NOMO-1 treated with dmso at 0.1 percent for 144 hours (cell line): ENCODE measurements around the gene MOSMO.
A peak's percentile ranks its signal among the peaks of the same experiment; 100 is the strongest.

ENCODE experiments used
- DNase-seq: peaks from one replicate; lab custom pipeline; 2025; ENCODE audit not compliant: unreplicated experiment; lab: John Stamatoyannopoulos, UW

Gene MOSMO

DNA sequence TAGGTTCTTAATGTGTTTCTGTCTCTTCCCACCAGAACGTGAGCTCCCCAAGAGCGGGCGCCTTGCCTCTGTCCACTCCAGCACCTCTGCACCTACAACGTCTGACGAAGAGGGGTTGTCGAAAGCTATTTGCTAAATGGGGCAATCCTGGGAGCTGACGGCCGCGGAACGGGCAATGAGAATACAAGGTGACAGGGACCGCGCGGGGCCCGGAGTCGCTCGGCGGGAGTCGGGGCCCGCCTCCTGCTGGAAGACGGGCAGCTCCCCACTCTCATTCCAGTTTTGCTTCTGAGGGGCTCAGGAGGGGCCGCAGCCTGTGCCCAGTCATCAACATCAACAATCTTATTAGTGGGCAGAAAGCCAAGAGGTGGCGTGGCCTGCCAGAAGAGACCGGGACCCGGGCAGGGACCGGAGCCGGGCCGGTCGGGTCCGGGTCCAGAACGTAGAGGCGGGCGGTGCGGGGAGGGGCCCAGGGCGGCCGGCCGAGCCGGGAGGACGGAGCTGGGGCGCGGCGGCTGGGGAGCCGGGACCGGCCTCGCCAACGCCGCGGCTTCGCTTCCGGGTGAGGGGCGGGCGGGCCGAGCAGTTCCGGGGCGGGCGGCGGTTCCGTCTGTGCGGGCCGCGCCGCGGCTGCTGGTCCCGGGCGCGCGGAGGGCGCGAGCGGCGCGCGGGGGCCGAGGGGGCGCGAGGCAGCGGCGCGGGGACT is at the start of gene MOSMO:
Gene MOSMO, plus strand, starts transcription at position 603 of the 706 bp plus-strand sequence. CDS start 191 bp downstream, outside the sequence.
- DNase-seq, result peak; percentile 84

DNA sequence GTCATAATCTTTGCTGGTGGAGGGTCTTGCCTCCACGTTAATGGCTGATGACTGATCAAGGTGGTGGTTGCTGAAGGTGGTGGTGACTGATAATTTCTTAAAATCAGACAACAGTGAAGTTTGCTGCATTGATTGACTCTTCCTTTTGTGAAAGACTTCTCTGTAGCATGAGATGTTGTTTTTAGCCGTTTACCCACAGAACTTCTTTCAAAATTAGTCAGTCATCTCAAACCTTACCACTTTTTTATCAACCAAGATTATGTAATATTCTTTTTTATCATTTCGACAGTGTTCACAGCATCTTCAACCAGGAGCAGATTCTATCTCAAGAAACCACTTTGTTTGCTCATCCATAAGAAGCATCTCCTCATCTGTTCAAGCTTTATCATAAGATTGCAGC is 48.9 kb upstream of the MOSMO start:
- no peak for DNase-seq

DNA sequence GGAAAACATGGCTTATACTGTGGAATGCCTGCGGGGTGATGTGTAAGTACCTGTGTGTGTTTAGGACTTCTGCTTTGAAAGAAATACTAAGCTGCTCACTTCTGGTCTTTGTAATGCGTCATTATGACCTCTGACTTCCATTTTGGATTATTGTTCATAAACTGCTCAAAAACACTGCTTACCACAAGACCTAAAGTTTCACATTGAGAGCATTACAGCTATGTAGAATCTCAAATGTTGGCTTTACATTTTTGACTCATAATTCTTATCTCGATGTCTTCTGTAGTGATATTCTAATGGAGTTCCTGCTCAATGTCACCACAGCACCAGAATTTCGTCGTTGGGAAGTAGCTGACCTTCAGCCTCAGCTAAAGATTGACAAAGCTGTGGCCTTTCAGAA is 45.4 kb upstream of the MOSMO start:
- no peak for DNase-seq

DNA sequence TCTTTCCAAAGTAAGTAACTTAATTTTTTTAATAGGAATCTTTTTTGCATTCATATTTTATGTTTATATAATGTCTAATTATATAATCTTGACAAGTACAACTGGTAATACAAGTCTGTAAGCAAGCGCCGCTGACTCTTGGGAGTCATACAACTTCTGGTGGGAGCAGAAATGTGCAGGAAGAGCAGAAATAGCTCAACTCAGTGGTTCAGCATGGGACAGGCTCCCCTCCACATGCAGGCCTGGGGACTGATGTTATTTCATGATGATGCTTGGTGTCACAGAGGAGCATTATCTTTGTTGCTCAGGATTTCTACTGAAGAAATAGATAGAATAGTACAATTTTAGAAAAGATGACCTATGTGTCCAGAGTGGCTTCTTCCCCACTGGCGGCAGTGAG is 44.0 kb upstream of the MOSMO start:
- no peak for DNase-seq

DNA sequence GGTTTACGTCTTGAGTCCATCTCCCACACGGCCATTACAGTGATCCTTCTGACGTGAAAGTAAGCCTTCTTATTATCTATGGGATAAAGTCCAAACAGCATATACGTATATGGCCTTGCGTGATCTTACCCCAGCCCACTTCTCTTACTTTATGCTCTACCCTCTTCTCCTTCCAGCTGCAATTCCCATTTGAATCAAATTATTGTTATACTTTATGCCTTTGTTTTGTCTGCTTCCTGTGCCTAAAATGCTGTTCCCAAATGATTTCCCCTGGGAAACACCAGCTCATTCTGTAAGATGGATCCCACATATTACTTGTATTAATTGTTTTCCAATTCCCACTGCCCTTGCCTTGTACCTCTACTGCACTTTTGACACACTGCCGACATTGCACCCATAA is 43.6 kb upstream of the MOSMO start:
- DNase-seq, result no peak

DNA sequence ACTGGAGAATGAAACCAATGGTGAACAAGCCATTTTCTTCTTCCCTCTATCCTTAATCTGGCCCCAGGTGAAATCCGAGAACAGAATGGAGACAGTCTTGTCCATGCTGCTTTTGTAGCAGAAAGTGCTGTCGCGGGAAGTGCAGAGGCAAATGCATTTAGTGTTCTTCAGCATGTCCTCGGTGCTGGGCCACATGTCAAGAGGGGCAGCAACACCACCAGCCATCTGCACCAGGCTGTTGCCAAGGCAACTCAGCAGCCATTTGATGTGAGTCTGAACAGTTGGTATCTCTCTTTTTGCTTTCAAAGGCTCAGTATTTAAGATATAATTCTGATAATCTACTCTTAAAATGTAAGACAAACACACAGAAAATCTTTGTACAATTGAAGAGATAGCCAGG is 36.1 kb upstream of the MOSMO start:
- DNase-seq, result no peak

DNA sequence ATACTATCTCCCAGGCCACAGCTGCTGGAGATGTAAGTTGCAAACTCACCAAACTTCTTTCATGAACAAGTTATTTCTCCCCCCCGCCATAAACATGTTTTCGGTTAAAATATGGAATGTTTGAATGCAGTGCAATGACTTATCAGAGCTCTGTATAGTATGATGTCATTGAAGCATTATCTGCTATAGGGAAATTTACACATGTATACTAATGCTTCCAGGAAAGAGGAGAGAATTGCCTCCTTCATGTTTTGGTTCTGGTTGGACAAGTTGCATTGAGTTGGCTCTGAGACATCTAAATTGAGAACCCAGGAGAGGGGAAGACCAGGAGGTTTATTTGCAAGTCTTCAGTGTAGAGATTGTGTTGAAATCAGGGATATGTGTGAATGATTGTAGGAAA is 34.0 kb upstream of the MOSMO start:
- no peak for DNase-seq

DNA sequence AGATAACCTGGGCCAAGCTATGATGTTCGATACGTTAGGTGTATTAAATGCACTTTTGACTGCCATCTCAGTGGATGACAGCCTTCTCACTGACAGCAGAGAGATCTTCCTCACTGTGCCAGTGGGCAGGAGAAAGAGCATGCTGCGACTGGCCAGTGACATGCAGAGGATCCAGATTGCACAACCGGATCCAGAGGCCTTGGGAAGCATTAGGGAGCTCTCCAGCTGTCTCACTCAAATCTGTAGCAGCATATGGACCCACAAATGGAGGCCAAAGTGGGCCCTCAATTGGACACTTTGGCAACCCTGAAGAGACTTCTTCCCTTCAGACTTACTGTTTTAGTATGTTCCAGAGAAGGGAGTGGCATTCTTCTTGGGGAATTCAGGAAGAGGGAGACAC is 27.9 kb upstream of the MOSMO start:
- no peak for DNase-seq

DNA sequence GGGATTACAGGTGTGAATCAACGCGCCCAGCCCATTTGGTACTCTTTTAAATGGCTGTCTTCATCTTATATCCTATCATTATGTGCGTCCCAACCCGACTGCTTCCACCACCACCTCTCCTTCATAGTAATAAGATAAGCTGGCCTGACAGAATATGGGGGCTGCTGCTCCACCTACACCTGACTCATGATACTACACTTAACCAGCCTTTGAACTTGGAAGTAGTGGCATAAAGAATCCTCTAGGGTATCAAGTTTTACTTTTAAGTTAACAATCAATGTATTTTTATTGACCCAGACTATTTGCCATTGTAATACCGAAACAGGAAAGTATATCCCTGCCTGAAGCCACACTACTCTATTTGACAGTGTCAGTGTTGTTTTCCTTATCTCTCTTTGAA is 25.8 kb upstream of the MOSMO start:
- no peak for DNase-seq

DNA sequence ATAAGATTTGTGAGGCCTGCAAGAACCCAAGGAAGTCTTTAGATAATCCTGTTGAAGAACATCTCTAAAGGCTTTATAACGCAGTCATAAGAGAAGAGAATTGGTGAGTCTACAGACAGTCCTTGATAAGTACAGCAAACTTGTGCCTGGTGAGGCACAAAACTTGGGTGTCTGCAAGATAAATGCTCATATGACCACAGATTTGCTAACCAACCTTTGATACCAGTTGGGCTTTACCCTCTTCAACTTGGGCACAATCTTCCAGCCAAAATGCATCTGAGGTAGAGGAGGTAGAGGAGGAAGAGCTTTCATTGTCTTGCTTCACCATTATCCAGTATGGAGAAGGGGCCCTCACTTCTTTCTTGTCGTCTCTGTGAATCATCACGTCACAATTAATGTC is 23.8 kb upstream of the MOSMO start:
- DNase-seq, result no peak

DNA sequence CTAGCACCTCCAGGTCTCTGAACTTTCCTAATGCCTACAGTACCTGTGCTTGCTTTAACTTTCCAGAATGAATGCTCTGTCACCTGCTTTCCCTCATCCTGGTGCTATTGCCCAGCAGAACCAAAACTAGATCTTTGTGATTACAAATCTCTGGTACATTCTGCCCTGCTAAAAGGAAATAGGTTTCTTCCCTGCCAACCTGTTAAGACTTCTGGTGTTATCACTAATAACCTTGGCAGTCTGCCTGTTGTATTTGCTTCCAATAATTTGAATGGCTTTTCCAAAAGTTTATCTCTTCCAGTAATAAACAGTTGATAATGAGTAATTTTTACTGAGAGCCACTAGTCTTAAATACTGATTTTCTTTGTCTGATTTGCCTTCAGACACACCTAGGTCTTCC is 22.4 kb upstream of the MOSMO start:
- no peak for DNase-seq

DNA sequence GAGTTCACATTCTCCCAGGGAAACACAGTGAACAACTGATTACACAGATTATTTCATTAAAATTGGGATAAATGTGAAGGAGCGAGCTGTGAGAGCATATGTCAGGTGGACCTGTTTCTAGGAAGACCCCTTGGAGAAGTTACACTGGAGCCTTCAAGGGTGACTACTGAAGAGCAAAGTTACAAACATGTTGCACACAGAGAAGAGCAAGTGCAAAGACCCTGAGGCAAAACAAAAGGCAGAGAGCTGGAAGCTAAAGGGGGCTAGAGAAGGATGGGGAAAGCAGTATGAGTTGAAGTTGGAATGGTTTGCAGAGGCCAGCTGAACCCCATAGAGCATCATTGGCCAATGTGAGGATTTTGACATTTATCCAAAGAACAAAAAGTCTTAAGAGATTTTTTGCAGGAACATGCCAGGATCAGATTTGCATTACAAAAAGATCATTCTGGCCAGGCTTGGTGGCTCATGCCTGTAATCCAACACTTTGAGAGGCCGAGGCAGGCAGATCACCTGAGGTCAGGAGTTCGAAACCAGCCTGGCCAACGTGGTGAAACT is 21.1 kb upstream of the MOSMO start:
- DNase-seq, result no peak

DNA sequence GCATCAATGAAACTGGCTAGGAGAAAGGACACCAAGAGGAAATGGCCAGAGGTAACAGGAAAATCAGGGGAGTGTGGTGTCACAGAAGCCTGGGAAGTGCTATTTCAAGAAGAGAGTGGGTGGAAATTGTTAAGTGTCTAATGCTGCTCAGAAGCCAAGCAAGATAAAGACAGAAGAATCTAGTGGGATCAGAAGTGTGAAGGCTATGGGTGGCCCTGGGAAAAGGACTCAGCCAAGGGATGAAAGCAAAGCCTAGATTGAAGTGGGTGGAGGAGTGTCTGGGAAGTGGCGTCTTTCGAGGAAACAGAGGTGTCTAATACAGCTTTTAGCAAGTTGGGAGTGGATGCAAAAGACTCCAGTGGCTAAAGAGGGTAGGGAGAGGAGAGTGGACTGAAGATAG is 20.4 kb upstream of the MOSMO start:
- no peak for DNase-seq

DNA sequence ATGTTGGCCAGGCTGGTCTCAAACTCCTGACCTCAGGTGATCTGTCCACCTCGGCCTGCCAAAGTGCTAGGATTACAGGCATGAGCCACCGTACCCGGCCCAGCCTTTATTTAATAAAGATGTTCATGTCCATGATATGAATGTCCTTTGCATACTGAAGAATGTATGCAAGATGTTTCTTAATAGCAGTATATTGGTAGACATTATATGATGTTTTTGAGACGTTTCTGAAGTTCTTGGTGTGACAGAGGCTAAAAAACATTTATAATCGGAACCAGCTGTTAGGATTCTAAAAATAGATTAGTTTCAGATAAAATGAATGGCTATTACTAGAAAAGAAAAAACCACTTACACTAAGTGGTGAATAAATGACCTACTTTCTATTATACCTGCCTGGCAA is 18.8 kb upstream of the MOSMO start:
- no peak for DNase-seq

DNA sequence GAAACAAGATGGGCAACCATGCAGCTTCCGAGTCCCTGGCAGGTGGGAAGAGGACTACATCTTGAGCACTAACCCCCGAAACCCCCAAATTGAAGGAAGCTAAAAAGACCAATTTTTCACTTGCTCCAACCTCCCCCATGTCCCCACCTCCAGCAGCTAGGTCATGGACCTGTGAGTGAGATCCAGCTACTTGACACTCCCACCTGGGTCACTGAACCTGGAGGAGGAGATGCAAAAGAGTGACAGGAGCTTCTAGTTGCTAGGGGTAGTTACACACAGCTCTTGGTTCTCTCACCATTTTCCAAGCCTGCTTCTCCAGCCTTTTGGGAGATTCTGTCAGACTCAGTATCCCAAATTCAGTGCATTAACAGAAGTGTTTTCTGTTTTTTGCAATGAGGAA is 18.2 kb upstream of the MOSMO start:
- DNase-seq, result no peak

DNA sequence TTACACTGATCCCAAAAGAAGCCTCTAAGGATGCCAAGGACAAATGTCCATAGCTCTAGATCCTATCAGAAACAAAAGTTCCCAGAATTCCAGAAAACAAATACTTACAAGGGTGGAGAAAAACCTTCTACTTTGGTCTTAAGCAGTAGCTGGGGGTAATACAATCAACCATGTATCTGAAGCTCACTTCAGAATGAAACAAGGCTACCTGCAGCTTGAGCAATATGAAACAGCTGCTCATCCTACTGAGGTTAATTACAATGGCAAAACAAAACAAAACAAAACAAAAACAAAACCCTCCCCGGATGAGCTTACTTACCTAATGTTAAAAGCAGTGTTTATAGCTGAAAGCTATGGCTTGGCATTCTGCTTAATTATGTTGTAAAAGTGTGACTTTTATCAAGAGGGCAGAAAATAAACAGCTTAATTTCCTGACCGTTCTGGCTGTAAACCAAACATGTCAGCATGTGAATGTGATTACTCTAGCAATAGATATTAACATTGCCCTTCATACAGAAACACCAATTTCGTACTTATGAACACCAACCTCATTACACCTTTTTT is 17.4 kb upstream of the MOSMO start:
- DNase-seq, result no peak

DNA sequence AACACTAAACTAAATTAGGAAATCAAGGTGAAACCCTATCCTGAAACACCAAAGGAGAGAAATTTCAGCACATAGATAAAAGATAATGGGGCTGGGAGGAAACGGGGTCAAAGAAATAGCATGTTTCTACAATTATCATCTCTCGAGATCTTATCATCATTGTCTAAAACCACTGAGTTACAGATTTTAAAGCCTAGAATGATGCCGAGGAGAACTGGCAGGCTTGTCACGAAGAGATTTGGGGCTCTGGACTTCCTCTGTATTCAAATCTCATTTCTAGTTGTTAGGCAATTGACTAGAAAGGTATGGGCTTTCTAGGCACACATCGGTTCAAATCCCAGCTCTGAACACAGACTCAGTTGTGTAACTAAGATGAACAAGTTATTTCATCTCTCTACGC is 16.3 kb upstream of the MOSMO start:
- no peak for DNase-seq

DNA sequence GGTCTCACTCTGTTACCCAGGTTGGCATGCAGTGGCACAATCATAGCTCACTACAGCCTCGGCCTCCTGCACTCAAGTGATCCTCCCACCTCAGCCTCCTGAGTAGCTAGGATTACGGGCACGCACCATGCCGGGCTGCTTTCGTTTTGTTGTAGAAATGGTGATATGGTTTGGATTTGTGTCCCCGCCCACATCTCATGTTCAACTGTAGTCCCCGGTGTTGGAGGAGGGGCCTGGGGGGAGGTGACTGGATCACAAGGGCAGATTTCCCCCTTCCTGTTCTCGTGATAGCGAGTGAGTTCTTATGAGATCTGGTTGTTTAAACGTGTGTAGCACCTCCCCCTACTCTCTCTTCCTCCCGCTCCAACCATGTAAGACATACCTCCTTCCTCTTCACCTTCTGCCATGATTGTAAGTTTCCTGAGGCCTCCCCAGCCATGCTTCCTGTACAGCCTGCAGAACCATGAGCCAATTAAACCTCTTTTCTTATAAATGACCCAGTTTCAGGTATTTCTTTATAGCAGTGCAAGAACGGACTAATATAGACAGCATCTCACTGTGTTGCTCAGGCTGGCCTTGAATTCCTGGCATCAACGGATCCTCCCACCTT is 12.9 kb upstream of the MOSMO start:
- no peak for DNase-seq

DNA sequence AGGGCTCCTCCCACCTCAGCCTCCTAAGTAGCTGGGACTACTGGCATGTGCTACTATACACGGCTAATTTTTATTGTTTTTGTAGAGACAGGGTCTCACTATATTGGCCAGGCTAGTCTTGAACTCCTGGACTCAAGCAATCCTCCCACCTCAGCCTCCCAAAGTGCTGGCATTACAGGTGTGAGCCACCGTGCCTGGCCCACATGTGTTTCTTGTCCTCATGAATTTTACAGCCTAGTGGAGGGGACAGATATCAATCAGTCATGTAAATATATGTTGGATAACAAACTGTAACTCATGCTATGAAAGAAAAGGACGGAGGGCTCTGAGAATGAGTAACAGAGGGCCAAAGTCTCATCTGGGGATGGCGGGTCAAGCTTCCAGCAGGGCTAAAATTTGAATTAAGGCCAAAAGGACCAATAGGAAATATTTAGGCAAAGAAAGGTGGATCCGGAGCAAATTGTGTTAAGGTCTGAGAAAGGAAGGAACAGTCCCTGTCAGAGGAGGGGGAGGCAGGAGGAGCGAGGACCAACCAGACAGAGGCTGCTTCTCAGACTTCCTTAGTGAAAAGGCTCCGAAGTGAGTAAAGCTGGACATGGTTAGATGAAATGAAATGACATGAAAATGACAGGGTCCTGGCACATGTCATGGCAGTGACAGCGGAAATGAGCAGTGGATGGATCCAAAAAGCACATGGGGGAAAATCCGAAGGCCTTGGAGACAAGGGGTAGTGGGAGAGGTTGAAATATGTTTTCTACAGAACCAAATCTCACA is 10.8 kb upstream of the MOSMO start:
- no peak for DNase-seq

DNA sequence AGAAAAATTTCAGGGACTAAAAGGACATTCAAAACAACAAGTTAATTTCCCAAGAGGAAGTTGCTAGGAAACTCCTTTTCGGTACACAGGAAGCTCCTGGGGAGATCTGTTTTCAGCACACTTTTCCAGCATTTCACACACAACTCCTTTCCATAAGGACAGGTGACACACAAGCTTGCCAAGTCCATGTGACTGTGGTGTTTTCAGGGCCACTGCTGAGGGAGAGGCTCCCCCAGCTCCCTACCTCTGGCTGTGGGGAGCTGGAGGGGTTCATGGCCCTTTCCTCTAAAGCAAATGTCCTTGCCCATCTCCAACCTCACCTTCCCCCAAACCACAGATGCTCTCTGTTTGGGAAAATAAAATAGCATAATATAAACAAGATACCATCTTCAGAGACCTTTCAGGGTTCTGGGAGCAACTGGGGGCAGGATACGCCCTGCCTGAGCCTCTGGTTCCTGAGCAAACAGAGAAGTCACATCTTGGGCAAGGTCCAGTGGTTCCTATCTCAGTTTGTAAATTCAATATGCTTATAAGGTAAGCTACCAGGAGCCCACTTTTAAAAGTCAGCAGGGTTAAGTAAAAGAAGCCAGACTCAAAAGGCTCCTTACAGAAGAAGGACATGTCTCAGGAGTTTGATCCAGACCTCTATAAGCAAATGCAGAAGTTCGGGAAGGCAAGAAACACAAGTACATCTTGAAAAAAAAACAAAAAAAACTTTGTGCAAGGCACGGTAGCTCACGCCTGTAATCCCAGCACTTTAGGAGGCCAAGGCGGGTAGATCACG is 10.0 kb upstream of the MOSMO start:
- DNase-seq, result no peak

DNA sequence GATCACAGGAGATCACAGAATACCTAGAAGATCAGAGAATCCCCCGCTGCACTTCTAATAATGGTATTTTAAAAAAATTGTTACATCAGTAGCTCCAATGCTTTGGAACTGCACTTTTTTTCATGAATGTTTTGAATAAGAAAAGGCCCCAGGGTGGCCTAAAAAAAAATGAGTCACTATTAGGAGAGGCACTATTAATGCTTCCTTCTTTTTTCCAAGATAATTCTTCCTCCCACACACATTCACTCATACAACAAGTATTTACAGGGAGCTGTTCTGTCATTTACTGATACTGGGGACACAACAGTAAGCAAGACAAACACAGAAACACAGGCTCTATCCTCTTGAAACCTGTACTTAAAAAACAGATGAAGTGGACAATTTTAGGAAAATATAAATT is 6.3 kb upstream of the MOSMO start:
- DNase-seq, result no peak
